HG03045 (cell line): ENCODE results near the gene FGD3.

Experiments
- ATAC-seq: cut with Tn5 transposase; IDR thresholded peaks from one replicate; pipeline ENCODE4 v1.9.1; 2021; ENCODE audit warnings: mild to moderate bottlenecking, moderate library complexity; ENCODE audit not compliant: unreplicated experiment

The FGD3 gene

DNA sequence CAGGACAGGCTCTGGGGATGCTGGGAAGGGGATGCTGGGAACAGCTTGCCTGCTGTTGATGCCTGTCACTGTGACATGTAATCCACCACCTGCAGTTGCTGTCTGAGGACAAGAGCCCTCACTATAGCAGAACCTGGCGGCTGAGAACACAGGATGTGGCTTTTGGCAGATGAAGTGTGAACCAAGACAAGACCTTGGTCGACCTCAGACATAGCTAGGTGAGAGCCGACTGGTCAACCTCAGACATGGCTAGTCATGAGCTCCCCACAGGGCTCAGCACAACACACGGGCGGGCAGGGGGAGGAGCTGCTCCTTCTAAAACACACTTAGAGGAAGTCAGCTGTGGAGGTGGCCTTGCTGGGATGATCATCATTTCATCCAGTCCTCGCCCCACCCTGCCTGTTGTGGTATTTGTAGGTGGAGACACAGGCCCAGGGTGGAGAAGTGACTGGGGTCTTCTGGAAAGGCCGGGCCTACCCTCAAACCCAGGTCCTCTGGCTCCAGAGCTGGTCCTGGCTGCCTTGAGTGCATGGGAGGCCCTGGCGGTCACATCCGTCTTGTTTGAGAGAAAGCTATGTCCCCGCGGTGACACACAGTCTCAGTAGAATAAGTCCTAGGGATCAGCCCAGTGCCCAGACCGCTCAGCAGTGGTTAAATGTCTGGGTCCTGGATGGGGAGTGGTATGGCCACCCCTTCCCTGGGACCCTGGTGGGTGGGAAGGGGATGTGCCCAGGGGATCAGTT lies 117.2 kb downstream of the FGD3 start:
- ATAC-seq = peak; percentile 88

DNA sequence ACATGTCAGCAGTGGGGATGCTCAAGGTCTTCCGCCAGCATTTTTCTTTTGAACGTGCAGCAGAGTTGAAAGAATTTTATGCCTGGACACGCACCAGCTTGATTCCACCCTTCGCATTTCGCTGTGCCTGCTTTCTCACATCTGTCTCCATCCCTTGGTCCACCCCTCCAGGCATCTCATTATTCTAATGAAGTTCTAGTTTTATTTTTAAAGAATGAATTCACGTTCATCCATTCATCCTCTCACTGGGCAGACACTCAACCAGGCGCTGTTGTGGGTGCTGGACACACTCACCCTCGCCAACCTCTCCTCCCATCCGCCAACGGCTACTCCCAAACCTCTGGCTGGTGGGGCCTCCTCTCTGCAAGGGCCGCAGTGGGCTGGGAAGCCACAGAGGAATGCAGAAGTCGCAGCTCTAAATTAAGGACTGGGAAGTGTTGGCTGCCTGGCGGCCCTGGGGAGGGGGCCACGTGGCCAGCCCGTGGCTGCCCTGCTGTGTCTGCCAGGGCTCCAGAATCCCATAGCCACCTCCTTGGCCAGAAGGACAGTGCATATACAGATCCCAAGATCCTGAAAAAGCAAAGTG lies 117.9 kb downstream of the FGD3 start:
- ATAC-seq = no peak

DNA sequence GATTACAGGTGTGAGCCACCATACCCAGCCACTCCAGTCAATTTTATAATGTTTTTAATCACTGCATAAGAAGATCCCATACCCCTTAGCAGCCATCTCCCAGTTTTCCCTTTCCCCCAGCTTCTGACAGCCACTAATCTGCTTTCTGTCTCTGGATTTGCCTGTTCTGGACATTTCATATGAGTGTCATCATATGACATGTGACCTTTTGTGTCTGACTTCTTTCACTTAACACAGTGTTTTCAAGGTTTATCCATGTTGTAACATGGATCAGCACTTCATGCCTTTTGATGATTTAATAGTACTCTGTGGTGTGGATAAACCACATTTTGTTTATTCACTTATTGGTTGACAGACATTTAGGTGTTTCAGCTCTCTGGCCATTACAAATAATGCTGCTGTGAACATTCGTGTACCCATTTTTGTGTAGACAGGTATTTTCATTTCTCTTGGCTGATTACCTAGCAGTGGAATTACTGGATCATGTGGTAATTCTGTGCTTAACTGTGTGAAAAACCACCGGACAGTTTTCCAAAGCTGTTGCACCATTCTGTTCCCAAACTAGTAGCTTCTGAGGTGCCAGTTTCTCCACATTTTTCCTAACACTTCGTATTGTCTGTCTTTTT lies 119.8 kb downstream of the FGD3 start:
- no peak for ATAC-seq

GRCh38 chr9:93068956-93069355 lies 121.6 kb downstream of the FGD3 start:
- no peak for ATAC-seq

DNA sequence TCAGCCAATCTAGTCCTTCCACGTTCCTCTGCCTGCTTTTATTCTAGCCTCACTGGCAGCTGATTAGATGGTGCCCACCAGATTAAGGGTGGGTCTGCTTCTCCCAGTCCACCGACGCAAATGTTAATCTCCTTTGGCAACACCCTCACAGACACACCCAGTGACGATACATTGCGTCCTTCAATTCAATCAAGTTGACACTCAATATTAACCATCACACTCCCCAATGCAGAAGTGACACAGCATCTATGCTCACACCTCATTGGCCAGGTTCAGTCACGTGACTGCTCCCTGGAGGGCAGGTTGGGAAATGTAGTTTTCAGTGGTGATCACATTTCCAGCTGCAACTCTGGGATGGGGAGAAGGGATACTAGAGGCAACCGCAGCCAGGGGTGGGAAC lies 124.1 kb downstream of the FGD3 start:
- no peak for ATAC-seq

GRCh38 chr9:93072383-93072795 lies 125.1 kb downstream of the FGD3 start:
- no peak for ATAC-seq

- ATAC-seq = no peak
Observed at GRCh38 chr9:93076101-93076791, 128.9 kb downstream of the FGD3 start.

- ATAC-seq = no peak
Observed at GRCh38 chr9:93076792-93077128, 129.4 kb downstream of the FGD3 start.

DNA sequence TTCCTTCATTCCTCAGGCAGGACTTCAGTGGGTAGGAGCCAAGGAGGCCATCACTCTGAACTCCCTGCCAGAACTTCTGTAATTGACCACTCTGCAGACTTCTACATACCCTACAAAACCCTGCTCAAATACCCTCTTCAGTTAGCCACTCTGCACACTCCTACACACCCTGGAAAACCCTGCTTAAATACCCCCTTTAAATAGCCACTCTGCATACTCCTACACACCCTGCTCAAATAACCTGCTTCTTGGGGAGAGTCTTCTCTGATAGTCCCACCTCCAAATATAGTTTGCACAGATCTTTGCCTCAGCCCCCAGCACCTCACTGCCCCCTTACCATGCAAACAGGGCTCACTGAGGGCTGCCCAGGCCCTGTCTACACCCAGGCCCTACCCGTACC lies 130.0 kb downstream of the FGD3 start:
- ATAC-seq = no peak

- no peak for ATAC-seq
Observed at GRCh38 chr9:93077811-93078210, 130.5 kb downstream of the FGD3 start.

- ATAC-seq = no peak
Observed at GRCh38 chr9:93079371-93079770, 132.0 kb downstream of the FGD3 start.

DNA sequence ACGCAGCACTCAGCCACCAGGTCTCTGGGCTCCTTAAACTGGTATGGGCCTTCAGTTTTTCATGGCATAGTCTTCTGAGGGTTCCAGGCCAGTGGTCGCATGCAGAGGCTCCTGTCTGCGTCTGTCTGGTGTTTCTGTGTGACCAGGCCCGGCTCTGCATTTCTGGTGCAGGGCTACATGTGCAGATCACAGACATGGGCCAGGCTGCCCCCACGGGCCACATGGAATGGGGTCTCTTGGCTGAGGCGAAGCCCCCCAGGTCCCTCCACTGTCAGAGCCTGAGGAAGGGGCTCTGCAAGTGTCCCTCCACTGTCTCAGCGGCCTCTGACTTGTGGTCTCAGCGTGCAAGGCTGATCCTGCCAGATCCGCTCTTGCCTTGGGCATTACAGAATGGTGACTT lies 133.1 kb downstream of the FGD3 start:
- ATAC-seq = no peak

- ATAC-seq = no peak
Observed at GRCh38 chr9:93081081-93081529, 133.8 kb downstream of the FGD3 start.

DNA sequence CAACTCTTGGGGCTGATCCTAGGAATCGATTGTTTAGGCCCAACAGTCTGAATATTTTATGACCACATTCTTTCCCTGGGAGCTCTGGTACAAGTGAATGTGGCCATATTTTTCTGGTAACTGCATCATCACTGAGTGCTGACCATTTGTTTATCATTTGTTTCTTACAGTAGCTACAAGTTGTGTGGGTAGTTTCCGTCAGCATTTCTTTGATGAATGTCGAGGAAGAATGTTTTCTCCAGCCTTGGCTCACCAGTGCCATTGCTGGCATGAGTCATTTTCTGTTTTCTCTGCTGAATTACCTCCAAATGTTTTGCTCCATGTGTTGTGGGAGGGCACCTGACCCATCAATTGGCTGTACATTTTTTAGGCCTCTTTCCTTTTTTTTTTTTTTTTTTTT lies 134.6 kb downstream of the FGD3 start:
- ATAC-seq = no peak

- no peak for ATAC-seq
Observed at GRCh38 chr9:93082841-93083411, 135.6 kb downstream of the FGD3 start.

DNA sequence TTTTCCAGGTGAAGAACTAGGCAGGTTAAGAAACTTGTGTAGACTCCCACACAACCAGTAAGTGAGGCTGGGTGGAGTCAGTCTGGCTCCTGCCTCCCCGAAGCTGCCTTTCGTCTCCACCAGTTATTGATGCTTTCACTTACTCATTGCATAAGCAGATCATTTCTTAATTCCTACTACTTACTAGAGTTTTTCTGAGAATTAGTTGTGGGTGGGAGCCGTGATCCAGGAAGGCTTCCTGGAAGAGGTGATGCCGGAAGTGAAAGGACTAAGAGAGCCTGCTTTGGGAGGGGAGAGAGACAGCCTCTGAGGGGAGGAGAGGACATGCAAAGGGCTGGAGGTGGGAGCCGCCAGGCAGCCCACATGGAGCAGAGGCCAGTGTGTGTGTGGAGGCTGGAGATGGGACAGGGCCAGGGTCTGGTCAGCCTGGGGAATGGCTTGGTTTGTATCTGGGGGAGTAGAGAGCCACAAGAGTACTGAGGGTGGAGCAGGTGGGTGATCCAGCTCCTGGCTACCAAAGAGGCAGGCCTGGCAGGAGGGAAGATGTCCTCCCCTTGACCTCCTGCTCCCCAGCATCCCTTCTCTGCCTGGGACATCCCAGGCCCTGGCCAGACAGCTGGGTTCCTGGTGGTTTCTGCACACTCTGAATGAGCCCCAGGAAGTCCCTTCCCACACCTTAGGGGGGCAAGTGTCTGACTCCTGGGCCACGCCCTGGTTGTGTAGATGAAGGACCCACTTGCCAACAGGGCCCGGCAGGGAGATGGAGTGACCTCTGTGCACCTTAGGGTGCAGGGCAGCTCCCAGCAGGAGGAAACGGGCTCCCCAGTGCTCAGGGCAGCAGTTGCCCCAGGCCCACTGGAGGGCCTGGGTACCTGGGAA lies 136.5 kb downstream of the FGD3 start:
- no peak for ATAC-seq

DNA sequence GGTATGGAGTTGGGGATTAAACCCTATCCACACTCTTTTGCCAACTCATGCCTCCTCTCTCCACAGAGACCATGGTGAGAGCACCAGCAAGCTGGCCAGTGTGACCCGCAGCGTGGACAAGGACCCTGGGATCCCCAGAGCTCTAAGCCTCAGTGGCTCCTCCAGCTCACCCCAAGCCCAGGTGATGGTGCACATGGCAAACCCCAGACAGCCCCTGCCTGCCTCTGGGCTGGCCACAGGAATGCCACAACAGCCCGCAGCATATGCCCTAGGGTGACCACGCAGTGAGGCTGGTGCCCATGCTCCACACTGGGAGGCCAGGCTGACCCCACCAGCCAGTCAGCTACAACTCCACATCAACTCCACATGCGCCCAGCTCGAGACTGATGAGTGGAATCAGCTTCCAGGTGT lies 137.2 kb downstream of the FGD3 start:
- no peak for ATAC-seq

GRCh38 chr9:93085676-93086075 lies 138.4 kb downstream of the FGD3 start:
- ATAC-seq = no peak
